IPS DF 19.7 (cell line): ENCODE measurements around the gene NEK11.
A peak's percentile ranks its signal among the peaks of the same experiment; 100 is the strongest.

Source experiments
- DNase-seq: peaks from one replicate; pipeline ENCODE4 v3.0.0-alpha.2; 2013; ENCODE audit warnings: low read depth, low spot score

Gene NEK11

GRCh38 chr3:131038326-131038725, 11.6 kb downstream of the NEK11 start:
- no peak for DNase-seq

GRCh38 chr3:131042271-131042985, 15.8 kb downstream of the NEK11 start:
- peak; percentile 38 for DNase-seq

- no peak for DNase-seq
Measured at GRCh38 chr3:131047582-131047981, 20.9 kb downstream of the NEK11 start.

- no peak for DNase-seq
Measured at GRCh38 chr3:131048030-131048429, 21.4 kb downstream of the NEK11 start.

GRCh38 chr3:131050001-131050400, 23.3 kb downstream of the NEK11 start:
- DNase-seq, result no peak

- DNase-seq, result no peak
Measured at GRCh38 chr3:131053043-131053859, 26.6 kb downstream of the NEK11 start.

GRCh38 chr3:131067983-131068382, 41.3 kb downstream of the NEK11 start:
- DNase-seq, result no peak

GRCh38 chr3:131072099-131072559, 45.5 kb downstream of the NEK11 start:
- DNase-seq, result no peak

- DNase-seq, result no peak
Measured at GRCh38 chr3:131072845-131073244, 46.2 kb downstream of the NEK11 start.

- no peak for DNase-seq
Measured at GRCh38 chr3:131075632-131076328, 49.1 kb downstream of the NEK11 start.

GRCh38 chr3:131077904-131078303, 51.2 kb downstream of the NEK11 start:
- peak; percentile 64 for DNase-seq

- DNase-seq, result no peak
Measured at GRCh38 chr3:131079086-131079485, 52.4 kb downstream of the NEK11 start.

GRCh38 chr3:131081224-131081623, 54.5 kb downstream of the NEK11 start:
- DNase-seq, result no peak

GRCh38 chr3:131082246-131082645, 55.6 kb downstream of the NEK11 start:
- DNase-seq, result no peak

GRCh38 chr3:131082871-131083863, 56.5 kb downstream of the NEK11 start:
- no peak for DNase-seq

GRCh38 chr3:131091768-131092167, 65.1 kb downstream of the NEK11 start:
- peak; percentile 38 for DNase-seq

GRCh38 chr3:131107637-131108433, 81.2 kb downstream of the NEK11 start:
- no peak for DNase-seq

- no peak for DNase-seq
Measured at GRCh38 chr3:131109156-131109555, 82.5 kb downstream of the NEK11 start.

- DNase-seq, result no peak
Measured at GRCh38 chr3:131110087-131110486, 83.4 kb downstream of the NEK11 start.

- no peak for DNase-seq
Measured at GRCh38 chr3:131114256-131114655, 87.6 kb downstream of the NEK11 start.
